A549 (cell line): ENCODE data around the gene RETREG1. TPM values are rescaled to one million over a fixed set of nuclear protein-coding genes. Genes with fewer than 3 reads are reported as not detected.

Source experiments
- ATAC-seq, 2 experiments: fragments of 200-7000 bp in 1 of 2; fragments of >200 bp in 1 of 2; cut with Nextera tagmentation in 1 of 2; cut with Tn5 transposase in 1 of 2; 3 replicates each; pipeline versions ENCODE4 v1.8.0 to v1.9.1; 2018 to 2020; ENCODE audit warnings: mild to moderate bottlenecking in 1 of 2, moderate library complexity in 1 of 2
- CTCF ChIA-PET: fragments of 300-600 bp; sonication (Branson Sonifier 250); formaldehyde crosslinking; extraction: SDS; loops from one replicate; lab custom pipeline; 2021; ENCODE audit warnings: antibody characterized with exemption, inconsistent platforms; lab: Yijun Ruan, JAX
- POLR2A ChIA-PET: fragments of 350-600 bp; formaldehyde crosslinking; extraction: SDS; loops from one replicate; lab custom pipeline; 2021; ENCODE audit warnings: antibody characterized with exemption, inconsistent platforms; lab: Yijun Ruan, JAX
- DNase-seq, 2 experiments: peaks; one replicate each; pipeline versions ENCODE4 v3.0.0 to v3.0.0-alpha.2; 2011 to 2016; ENCODE audit warnings: low read depth in 1 of 2, low spot score in 1 of 2
- FAIRE-seq: peaks from 2 replicates; lab custom pipeline; 2011; peaks lifted over from hg19 to GRCh38; lab: Jason Lieb, UNC
- H3K27ac ChIP-seq, 2 experiments: fragments of >200 bp; sonication (Bioruptor Twin); formaldehyde crosslinking; 3 replicates each; pipeline ENCODE4 v1.5.1; 2016 to 2017
- H3K4me1 ChIP-seq: fragments of >200 bp; sonication (Bioruptor Twin); formaldehyde crosslinking; 3 replicates; pipeline ENCODE4 v1.6.1; 2016
- H3K4me2 ChIP-seq: fragments of >200 bp; sonication (Bioruptor Twin); formaldehyde crosslinking; 3 replicates; pipeline ENCODE4 v1.6.1; 2016
- H3K4me3 ChIP-seq: fragments of >200 bp; sonication (Bioruptor Twin); formaldehyde crosslinking; 3 replicates; pipeline ENCODE4 v1.5.1; 2016
- H3K9me3 ChIP-seq: fragments of >200 bp; sonication (Bioruptor Twin); formaldehyde crosslinking; 3 replicates; pipeline ENCODE4 v1.6.1; 2016
- CBX8 ChIP-seq: fragments of 200-600 bp; sonication (generic); IDR thresholded peaks from 2 replicates; pipeline ENCODE4 v1.6.1; 2016
- CHD2 ChIP-seq: fragments of 150-350 bp; IDR thresholded peaks from 2 replicates; pipeline ENCODE4 v1.6.1; 2014; ENCODE audit warnings: low read length; ENCODE audit not compliant: partially characterized antibody
- CTCF ChIP-seq: fragments of >200 bp; sonication (Bioruptor Twin); formaldehyde crosslinking; IDR thresholded peaks from 3 replicates; pipeline ENCODE4 v1.5.1; 2016
- EHF ChIP-seq: fragments of 250-450 bp; sonication (Bioruptor Pico); IDR thresholded peaks from 2 replicates; pipeline ENCODE4 v1.5.0; 2020; ENCODE audit warnings: mild to moderate bottlenecking
- ELK1 ChIP-seq: fragments of 150-350 bp; IDR thresholded peaks from 2 replicates; pipeline ENCODE4 v1.6.1; 2014; ENCODE audit warnings: low read depth, mild to moderate bottlenecking, low read length
- FOSL2 ChIP-seq, 2 experiments: fragments of 450-650 bp in 1 of 2; fragments of >200 bp in 1 of 2; sonication (Bioruptor Twin) in 1 of 2; formaldehyde crosslinking; IDR thresholded peaks; 2 replicates each; pipeline versions ENCODE4 v1.5.0 to v1.6.1; 2016 to 2020; ENCODE audit warnings: mild to moderate bottlenecking in 1 of 2, moderate library complexity in 1 of 2
- HOXB13 ChIP-seq: fragments of 250-450 bp; sonication (Bioruptor Pico); IDR thresholded peaks from 2 replicates; pipeline ENCODE4 v1.5.0; 2020; ENCODE audit warnings: low read depth, mild to moderate bottlenecking, moderate library complexity
- HOXB5 ChIP-seq: fragments of 250-450 bp; sonication (Bioruptor Pico); IDR thresholded peaks from 2 replicates; pipeline ENCODE4 v1.5.0; 2020; ENCODE audit warnings: mild to moderate bottlenecking, moderate library complexity
- JUN ChIP-seq, 2 experiments: fragments of >200 bp; sonication (Bioruptor Twin); formaldehyde crosslinking; IDR thresholded peaks; 2 replicates in 1 of 2; 3 replicates in 1 of 2; pipeline ENCODE4 v1.6.1; 2016 to 2017
- KDM1A ChIP-seq: fragments of 200-600 bp; sonication (generic); IDR thresholded peaks from 2 replicates; pipeline ENCODE4 v1.6.1; 2016; ENCODE audit warnings: low read depth, mild to moderate bottlenecking
- MAFK ChIP-seq: fragments of 450-650 bp; IDR thresholded peaks from 2 replicates; pipeline ENCODE4 v1.6.1; 2014; ENCODE audit not compliant: partially characterized antibody
- MAX ChIP-seq: IDR thresholded peaks from 2 replicates; pipeline ENCODE4 v1.6.1; 2012
- MAZ ChIP-seq: fragments of 150-350 bp; IDR thresholded peaks from 2 replicates; pipeline ENCODE4 v1.6.1; 2014; ENCODE audit warnings: antibody characterized with exemption, low read depth, low read length, borderline replicate concordance
- NR3C1 ChIP-seq: fragments of >200 bp; sonication (Bioruptor Twin); formaldehyde crosslinking; IDR thresholded peaks from 3 replicates; pipeline ENCODE4 v1.6.1; 2017
- PHF8 ChIP-seq: fragments of 200-600 bp; sonication (generic); IDR thresholded peaks from 2 replicates; pipeline ENCODE4 v1.6.1; 2016; ENCODE audit warnings: low read depth, mild to moderate bottlenecking, antibody characterized with exemption, moderate library complexity, borderline replicate concordance
- WGBS: methylation state at CpG from one replicate; pipeline ENCODE4 v1.1.6; 2017; ENCODE audit errors: missing lambda C conversion rate; 5-methylcytosine and 5-hydroxymethylcytosine counted together
- polyA plus RNA-seq, 4 experiments: library from polyadenylated mRNA; depleted of rRNA in 3 of 4; stranded (reverse); fragments of >200 nt; fragmentation: RNase III in 1 of 4; extraction: RNeasy Plus Mini Kit Qiagen cat#74134 plus additional on column Dnase treatment in 1 of 4; gene quantifications; 2 replicates in 3 of 4; 3 replicates in 1 of 4; pipeline ENCODE4 v1.2.3, GENCODE V29; 2011 to 2017
- TF ChIP-seq, protein P1 (sequence below): fragments of 200-600 bp; sonication (generic); IDR thresholded peaks from 2 replicates; pipeline ENCODE4 v1.6.1; 2016; ENCODE audit warnings: antibody characterized with exemption, mild to moderate bottlenecking, moderate library complexity
- TF ChIP-seq, protein P2 (sequence below): fragments of 250-450 bp; sonication (Bioruptor Pico); IDR thresholded peaks from 2 replicates; pipeline ENCODE4 v1.5.0; 2021; ENCODE audit warnings: mild to moderate bottlenecking, moderate library complexity, borderline replicate concordance
- TF ChIP-seq, protein P3 (sequence below): fragments of >200 bp; sonication (Bioruptor Twin); formaldehyde crosslinking; IDR thresholded peaks from 2 replicates; pipeline ENCODE4 v1.6.1; 2016
- TF ChIP-seq, protein P4 (sequence below): IDR thresholded peaks from 2 replicates; pipeline ENCODE4 v1.6.1; 2012

RETREG1 gene
- polyA plus RNA-seq, 2 of the 4 experiments (the other 2 are of a cell fraction) = 2.1 to 3.4 TPM

GRCh38 chr5:16602182-16602581 lies 14.6 kb downstream of the RETREG1 start:
- Histone ChIP-seq H3K4me2 (no peak overlapping the region), H3K4me3 (no peak overlapping the region), H3K4me1 (peaks cover 6% of the 10 kb centered on the region; the same call in 1 of the 3 replicates), H3K9me3 (no peaks in the 10 kb centered on the region), H3K27ac (no peak overlapping the region)
- CTCF ChIA-PET = no interaction called here
- FAIRE-seq (no peak), DNase-seq (no peak), ATAC-seq (no peak)
- no peak for TF ChIP-seq CBX8
- TF ChIP-seq CHD2 = no peak
- TF ChIP-seq ELK1 = no peak
- TF ChIP-seq EHF (CRISPR knock-in tag) = no peak
- no peak for TF ChIP-seq KDM1A
- TF ChIP-seq, protein P1, sequence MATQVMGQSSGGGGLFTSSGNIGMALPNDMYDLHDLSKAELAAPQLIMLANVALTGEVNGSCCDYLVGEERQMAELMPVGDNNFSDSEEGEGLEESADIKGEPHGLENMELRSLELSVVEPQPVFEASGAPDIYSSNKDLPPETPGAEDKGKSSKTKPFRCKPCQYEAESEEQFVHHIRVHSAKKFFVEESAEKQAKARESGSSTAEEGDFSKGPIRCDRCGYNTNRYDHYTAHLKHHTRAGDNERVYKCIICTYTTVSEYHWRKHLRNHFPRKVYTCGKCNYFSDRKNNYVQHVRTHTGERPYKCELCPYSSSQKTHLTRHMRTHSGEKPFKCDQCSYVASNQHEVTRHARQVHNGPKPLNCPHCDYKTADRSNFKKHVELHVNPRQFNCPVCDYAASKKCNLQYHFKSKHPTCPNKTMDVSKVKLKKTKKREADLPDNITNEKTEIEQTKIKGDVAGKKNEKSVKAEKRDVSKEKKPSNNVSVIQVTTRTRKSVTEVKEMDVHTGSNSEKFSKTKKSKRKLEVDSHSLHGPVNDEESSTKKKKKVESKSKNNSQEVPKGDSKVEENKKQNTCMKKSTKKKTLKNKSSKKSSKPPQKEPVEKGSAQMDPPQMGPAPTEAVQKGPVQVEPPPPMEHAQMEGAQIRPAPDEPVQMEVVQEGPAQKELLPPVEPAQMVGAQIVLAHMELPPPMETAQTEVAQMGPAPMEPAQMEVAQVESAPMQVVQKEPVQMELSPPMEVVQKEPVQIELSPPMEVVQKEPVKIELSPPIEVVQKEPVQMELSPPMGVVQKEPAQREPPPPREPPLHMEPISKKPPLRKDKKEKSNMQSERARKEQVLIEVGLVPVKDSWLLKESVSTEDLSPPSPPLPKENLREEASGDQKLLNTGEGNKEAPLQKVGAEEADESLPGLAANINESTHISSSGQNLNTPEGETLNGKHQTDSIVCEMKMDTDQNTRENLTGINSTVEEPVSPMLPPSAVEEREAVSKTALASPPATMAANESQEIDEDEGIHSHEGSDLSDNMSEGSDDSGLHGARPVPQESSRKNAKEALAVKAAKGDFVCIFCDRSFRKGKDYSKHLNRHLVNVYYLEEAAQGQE = no peak
- no peak for TF ChIP-seq NR3C1
- TF ChIP-seq, protein P2, sequence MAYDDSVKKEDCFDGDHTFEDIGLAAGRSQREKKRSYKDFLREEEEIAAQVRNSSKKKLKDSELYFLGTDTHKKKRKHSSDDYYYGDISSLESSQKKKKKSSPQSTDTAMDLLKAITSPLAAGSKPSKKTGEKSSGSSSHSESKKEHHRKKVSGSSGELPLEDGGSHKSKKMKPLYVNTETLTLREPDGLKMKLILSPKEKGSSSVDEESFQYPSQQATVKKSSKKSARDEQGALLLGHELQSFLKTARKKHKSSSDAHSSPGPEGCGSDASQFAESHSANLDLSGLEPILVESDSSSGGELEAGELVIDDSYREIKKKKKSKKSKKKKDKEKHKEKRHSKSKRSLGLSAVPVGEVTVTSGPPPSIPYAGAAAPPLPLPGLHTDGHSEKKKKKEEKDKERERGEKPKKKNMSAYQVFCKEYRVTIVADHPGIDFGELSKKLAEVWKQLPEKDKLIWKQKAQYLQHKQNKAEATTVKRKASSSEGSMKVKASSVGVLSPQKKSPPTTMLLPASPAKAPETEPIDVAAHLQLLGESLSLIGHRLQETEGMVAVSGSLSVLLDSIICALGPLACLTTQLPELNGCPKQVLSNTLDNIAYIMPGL (CRISPR knock-in tag) = no peak
- TF ChIP-seq, protein P3, sequence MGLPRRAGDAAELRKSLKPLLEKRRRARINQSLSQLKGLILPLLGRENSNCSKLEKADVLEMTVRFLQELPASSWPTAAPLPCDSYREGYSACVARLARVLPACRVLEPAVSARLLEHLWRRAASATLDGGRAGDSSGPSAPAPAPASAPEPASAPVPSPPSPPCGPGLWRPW = no peak
- TF ChIP-seq JUN (IDR thresholded peaks at IDR 0.05) = no peak
- TF ChIP-seq, protein P4, sequence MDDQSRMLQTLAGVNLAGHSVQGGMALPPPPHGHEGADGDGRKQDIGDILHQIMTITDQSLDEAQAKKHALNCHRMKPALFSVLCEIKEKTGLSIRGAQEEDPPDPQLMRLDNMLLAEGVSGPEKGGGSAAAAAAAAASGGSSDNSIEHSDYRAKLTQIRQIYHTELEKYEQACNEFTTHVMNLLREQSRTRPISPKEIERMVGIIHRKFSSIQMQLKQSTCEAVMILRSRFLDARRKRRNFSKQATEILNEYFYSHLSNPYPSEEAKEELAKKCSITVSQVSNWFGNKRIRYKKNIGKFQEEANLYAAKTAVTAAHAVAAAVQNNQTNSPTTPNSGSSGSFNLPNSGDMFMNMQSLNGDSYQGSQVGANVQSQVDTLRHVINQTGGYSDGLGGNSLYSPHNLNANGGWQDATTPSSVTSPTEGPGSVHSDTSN = no peak
- TF ChIP-seq HOXB5 (CRISPR knock-in tag) = no peak
- TF ChIP-seq MAFK = no peak
- no peak for TF ChIP-seq FOSL2 (IDR thresholded peaks at IDR 0.05)
- TF ChIP-seq FOSL2 (CRISPR knock-in tag; IDR thresholded peaks at IDR 0.05) = no peak
- TF ChIP-seq CTCF = no peak
- TF ChIP-seq PHF8 = no peak
- TF ChIP-seq MAX = no peak
- no peak for TF ChIP-seq MAZ
- TF ChIP-seq HOXB13 (CRISPR knock-in tag) = no peak
- WGBS = 74% methylated on average over 10 of the region's 10 CpGs
- POLR2A ChIA-PET = no interaction called here
